ENCODE results near the gene KCNJ10. TPM values are rescaled to one million over a fixed set of nuclear protein-coding genes. Genes with fewer than 3 reads are reported as not detected.

KCNJ10 gene
- total RNA-seq, 6 experiments from 2014 or later: 0.23 to 3.1 (median 0.31) TPM; not detected in 1

DNA sequence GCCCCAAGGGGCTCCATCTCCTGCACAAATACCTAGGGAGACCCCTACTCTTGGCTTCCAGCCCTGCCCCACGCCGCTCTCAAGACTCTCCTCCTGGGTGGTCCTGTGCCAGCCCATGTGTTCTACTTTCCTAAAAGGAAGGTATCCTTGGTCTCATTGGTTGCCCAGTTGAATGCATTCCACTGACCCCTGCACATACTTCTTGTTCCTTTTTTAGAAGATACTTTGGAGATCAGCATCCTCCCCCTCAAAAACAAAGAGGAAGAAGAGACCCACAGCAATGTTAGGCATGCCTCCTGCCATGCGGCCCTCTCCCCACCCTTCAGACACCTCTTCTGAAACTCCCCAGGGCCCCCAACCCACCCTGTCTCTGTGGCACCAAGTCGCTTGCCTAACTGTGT, 120.0 kb downstream of the KCNJ10 start:
- no peak overlapping the region for H3K4me3 ChIP-seq
- ATAC-seq: no peak
- no peaks in the 10 kb centered on the region for H3K36me3 ChIP-seq
- 94% methylated on average over 4 of the region's 4 CpGs for WGBS (ENCODE audit: insufficient coverage, low coverage, low lambda C conversion rate, missing lambda C conversion rate)
- no peaks in the 10 kb centered on the region for H3K9me3 ChIP-seq
- peak in 1 of 3 donors; percentile 23 for DNase-seq
- H3K4me1 ChIP-seq: peaks cover 0 to 12% (median 0%) of the 10 kb centered on the region in 4 donors
- intact Hi-C loops (cut with DNase I): no loop called here
- TF ChIP-seq POLR2A (IDR thresholded peaks at IDR 0.05): no peak
- TF ChIP-seq, protein P1, sequence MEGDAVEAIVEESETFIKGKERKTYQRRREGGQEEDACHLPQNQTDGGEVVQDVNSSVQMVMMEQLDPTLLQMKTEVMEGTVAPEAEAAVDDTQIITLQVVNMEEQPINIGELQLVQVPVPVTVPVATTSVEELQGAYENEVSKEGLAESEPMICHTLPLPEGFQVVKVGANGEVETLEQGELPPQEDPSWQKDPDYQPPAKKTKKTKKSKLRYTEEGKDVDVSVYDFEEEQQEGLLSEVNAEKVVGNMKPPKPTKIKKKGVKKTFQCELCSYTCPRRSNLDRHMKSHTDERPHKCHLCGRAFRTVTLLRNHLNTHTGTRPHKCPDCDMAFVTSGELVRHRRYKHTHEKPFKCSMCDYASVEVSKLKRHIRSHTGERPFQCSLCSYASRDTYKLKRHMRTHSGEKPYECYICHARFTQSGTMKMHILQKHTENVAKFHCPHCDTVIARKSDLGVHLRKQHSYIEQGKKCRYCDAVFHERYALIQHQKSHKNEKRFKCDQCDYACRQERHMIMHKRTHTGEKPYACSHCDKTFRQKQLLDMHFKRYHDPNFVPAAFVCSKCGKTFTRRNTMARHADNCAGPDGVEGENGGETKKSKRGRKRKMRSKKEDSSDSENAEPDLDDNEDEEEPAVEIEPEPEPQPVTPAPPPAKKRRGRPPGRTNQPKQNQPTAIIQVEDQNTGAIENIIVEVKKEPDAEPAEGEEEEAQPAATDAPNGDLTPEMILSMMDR (IDR thresholded peaks at IDR 0.05): no peak
- H3K27me3 ChIP-seq: no peaks in the 10 kb centered on the region
- H3K27ac ChIP-seq: no peak overlapping the region

DNA sequence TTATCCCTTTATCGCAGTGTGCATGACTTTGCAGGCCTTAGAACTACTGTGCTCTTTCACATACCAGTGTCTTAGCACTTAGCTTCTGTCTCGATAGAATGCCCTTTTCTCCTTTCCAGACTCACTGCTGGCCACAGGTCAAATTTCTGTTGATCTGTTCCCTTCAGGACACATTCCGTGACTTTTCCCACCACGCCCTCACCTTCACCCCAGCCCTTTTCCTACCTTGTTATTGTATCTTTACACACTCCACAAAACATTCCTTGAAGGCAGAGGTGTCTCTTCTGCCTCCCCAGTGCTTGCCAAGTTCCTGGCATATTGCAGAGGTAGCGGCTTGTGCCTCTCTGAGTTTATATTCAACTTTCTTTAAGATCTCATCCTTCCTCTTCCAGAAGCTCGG, 120.8 kb downstream of the KCNJ10 start:
- 63% methylated on average over 6 of the region's 6 CpGs for WGBS (ENCODE audit: insufficient coverage, low coverage, low lambda C conversion rate, missing lambda C conversion rate)
- peaks cover 0 to 20% (median 0%) of the 10 kb centered on the region in 4 donors for H3K4me1 ChIP-seq
- H3K4me3 ChIP-seq: no peak overlapping the region
- no peaks in the 10 kb centered on the region for H3K9me3 ChIP-seq
- TF ChIP-seq POLR2A (IDR thresholded peaks at IDR 0.05): no peak
- TF ChIP-seq, protein P1 (IDR thresholded peaks at IDR 0.05): no peak
- H3K36me3 ChIP-seq: no peaks in the 10 kb centered on the region
- DNase-seq (peak in 1 of 3 donors; percentile 21), ATAC-seq (no peak)
- no peaks in the 10 kb centered on the region for H3K27me3 ChIP-seq
- intact Hi-C loops (cut with DNase I): no loop called here
- H3K27ac ChIP-seq: no peak overlapping the region

Other genes with a start within 250 kb of the KCNJ10 start
- gene SLAMF8, start 243.3 kb downstream of the KCNJ10 start, total RNA-seq: 1 to 10 TPM in 5 of 6 experiments, under 1 TPM in 1; 0.33 to 5.7 (median 2.5) TPM
- not detected for gene VSIG8, start 207.5 kb downstream of the KCNJ10 start, total RNA-seq
- not detected for gene CFAP45, start 170.0 kb downstream of the KCNJ10 start, total RNA-seq
- 100 to 1,000 TPM in 3 of 6 experiments, 10 to 100 TPM in 3; 53.2 to 200 (median 117) TPM for gene TAGLN2, start 144.7 kb downstream of the KCNJ10 start, total RNA-seq
- 10 to 100 TPM in 5 of 6 experiments, 1 to 10 TPM in 1; 2.2 to 53.7 (median 16.6) TPM for gene IGSF9, start 124.5 kb downstream of the KCNJ10 start, total RNA-seq
- gene SLAMF9, start 115.9 kb downstream of the KCNJ10 start, total RNA-seq: 1 to 10 TPM in 3 of 6 experiments, under 1 TPM in 1, not detected in 2; 0.68 to 2.2 (median 1.6) TPM
- gene PIGM, start 38.2 kb downstream of the KCNJ10 start, total RNA-seq: 1 to 10 TPM; 3.3 to 4.7 (median 3.9) TPM
- gene KCNJ9, start 11.4 kb upstream of the KCNJ10 start, total RNA-seq: not detected
- gene IGSF8, start 28.5 kb upstream of the KCNJ10 start, total RNA-seq: 10 to 100 TPM; 27.5 to 45.7 (median 29.4) TPM
- 1 to 10 TPM in 1 of 6 experiments, under 1 TPM in 5; 0.22 to 1.7 (median 0.36) TPM for gene ATP1A2, start 45.6 kb upstream of the KCNJ10 start, total RNA-seq
- gene ATP1A4, start 81.4 kb upstream of the KCNJ10 start, total RNA-seq: not detected
- gene CASQ1, start 120.4 kb upstream of the KCNJ10 start, total RNA-seq: under 1 TPM in 1 of 6 experiments, not detected in 5; 0.25 TPM
- 10 to 100 TPM; 11.5 to 45.7 (median 18.0) TPM for gene PEA15, start 135.2 kb upstream of the KCNJ10 start, total RNA-seq
- 100 to 1,000 TPM in 4 of 6 experiments, 10 to 100 TPM in 2; 80.2 to 137 (median 110) TPM for gene DCAF8, start 192.4 kb upstream of the KCNJ10 start, total RNA-seq
- gene PEX19, start 215.0 kb upstream of the KCNJ10 start, total RNA-seq: 10 to 100 TPM; 55.8 to 96.2 (median 84.1) TPM

Measured in right lobe of liver (tissue), 6 donors.